Effector CD8-positive, alpha-beta T cell (primary cell): ENCODE results near the gene MED1.
"Not testable (repeated sequence)": the region's sequence is repeated elsewhere in the genome, so short reads cannot be mapped to it uniquely, and the experiment has no call there.

Experiments used
- DNase-seq: peaks from one replicate; lab custom pipeline; 2025; lab: John Stamatoyannopoulos, UW

MED1 gene

DNA sequence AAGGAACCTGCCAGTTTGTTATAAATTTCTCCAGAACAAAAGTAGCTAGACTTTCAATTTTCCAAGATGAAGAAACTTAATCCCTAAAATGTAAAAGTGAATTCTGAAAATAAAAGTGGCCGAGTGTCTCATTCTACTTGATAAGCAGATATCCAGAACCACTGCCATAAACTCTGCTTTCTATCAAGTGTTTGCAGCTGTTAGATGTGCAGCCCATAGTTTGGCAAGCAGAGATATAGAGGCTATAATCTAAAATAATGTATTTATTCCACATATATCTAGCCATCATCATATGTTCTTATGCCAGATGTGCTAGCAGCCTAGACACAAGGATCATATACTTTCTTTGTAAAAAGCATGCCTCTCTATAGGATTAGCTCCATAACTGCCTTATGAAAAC is 34.9 kb downstream of the MED1 start:
- DNase-seq, result no peak

- DNase-seq, result no peak
These were observed 40.8 kb downstream of the MED1 start for GRCh38 chr17:39410279-39410678.

GRCh38 chr17:39408360-39408759 is 42.7 kb downstream of the MED1 start:
- DNase-seq, result no peak

GRCh38 chr17:39406951-39407350 is 44.1 kb downstream of the MED1 start:
- no peak for DNase-seq

- no peak for DNase-seq
These were observed 45.6 kb downstream of the MED1 start for GRCh38 chr17:39405436-39405835.

DNA sequence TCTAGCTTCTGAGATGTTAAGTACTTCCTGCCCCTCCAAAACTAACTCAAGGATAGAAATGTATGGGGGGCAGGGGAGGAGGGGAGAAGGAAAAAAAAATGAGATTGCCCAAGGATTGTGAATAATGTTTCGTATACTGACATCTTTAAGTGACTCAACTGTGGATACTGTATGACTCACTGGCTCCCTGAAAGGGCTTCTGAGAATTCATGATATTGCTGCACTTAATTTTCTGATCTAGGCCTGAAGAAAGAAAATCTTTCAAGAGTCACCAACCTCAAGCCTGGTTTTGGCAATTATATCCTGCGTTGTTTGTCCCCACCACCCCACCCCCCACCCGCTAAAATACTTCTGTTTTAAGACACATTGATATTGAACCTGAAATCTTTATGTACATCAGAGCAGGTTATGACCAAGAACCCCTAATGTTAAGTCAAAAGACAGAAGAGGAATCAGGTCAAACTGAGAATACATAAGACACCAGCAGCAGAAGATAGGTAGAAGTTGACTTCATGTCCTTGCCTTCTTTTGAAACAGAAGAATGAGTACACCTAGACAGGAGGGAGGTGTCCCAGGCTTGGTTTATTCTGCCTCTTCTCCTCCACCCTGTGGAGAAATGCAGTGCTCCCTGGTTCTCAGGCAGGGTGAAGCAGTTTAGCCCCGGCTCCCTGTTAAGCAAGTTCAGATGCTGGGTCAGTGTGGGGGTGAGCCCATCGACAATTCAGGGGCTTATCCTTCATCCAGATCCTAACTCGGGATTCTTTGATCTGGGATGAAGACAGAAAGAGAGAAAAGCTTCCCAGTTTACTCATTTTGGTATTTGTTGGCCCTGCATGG is 46.3 kb downstream of the MED1 start:
- DNase-seq, result no peak

DNA sequence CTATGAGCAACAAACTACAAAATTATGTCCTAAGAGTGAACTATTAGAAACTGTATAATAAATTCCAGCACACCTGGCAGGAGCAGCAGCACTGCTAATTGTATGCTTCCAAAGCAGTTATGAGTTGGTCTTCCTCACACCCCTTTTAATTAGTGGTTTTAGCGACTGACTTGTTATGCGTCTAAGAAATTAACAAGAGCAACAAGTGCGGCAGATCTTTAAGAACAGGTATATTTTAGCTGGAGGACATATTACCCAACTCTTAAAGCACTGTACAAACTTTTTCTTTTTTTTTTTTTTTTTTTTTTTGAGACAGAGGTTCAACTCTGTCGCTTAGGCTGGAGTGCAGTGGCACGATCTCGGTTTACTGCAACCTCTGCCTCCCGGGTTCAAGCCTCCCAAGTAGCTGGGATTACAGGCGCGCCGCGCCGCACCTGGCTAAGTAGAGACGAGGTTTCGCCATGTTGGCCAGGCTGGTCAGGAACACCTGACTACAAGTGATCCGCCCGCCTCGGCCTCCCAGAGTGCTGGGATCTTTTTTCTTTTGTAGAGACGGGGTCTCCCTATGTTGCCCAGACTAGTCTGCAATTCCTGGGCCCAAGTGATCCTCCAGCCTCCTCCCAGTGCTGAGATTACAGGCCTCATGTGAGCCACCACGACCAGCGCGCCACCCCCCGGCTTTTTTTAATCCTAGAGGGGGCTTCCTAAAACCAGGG is 48.0 kb downstream of the MED1 start:
- DNase-seq, result no peak

GRCh38 chr17:39402244-39402889 is 48.7 kb downstream of the MED1 start:
- peak; percentile 78 for DNase-seq

GRCh38 chr17:39401412-39402243 is 49.4 kb downstream of the MED1 start, which contains the start of gene FBXL20:
Gene FBXL20, minus strand, starts transcription at chr17:39401626. Its CDS starts 224 bp downstream, at chr17:39401402.
- peak; percentile 88 for DNase-seq

DNA sequence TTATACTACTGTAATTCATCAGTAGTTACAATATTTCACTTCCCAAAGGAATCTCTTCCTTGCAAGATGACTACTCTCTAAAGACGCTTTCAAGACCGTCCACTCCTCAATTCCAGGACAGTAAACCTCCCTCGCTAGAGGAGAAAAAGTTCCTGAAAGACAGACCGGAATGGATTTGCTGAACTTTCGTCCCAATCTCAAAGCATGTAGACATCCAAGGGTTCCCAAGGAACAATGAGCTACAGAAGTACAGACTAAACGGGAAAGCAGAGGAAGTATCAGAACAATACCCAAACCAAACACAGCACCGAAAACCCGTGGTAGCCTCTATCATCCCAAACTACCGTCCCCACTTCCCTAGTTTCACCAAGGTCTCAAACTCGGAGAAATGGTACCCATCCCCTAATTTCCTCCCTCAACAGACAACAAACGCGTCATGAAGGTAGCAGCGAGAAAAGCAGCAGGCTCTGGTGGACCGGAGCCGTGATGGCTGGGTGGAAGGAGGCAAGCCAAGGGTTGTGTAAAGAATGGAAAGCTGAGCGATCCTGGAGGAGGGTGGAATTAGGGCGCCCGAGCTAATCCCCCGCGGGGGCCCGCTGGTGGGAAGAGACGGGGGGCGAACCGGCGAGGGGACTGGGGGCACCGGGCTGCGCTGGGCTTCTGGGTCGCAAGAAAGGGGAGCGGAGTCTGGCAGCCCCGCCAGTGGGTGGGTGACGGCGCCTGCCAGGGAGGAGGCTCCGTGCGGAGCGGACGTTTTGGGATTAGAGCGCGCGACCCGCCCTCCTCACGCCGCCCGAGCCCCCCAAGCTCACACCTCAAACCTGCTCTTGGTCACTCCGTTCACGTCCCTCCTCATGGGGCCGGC is 50.3 kb downstream of the MED1 start:
- no peak for DNase-seq

- no peak for DNase-seq
These were observed 51.3 kb downstream of the MED1 start for GRCh38 chr17:39399791-39400190.

GRCh38 chr17:39393736-39394135 is 57.3 kb downstream of the MED1 start:
- no peak for DNase-seq

DNA sequence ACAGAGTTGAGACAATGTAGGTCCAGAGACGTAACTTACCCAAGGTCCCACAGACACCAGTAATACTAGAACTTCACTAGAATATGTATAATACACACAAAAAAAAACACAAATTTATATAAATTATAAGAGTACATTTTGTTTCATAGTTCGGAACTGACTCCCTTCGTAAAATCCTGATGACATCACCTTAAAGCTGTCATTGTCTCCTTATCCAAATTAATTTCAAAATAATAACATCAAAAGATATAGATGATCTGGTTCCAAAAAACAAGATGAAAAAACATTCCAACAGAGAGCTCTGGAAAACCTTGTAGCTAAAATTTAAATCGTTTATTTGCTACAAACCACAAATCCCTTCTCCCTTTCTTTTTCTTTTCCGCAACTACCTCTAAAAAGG is 59.6 kb downstream of the MED1 start:
- DNase-seq, result no peak

DNA sequence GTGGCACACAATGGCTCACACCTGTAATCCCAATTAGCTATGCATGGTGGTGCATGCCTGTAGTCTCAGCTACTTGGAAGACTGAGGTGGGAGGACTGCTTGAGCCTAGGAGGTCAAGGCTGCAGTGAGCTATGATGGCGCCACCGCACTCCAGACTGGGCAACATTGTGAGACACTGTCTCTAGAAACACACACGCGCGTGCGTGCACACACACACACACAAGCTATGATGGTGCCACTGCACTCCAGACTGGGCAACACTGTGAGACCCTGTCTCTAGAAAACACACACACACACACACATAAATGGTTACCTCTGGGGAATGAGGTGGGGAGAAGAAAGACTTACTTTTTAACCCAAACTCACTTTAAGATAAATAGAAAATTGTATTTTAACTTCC is 66.0 kb downstream of the MED1 start:
- no peak for DNase-seq

DNA sequence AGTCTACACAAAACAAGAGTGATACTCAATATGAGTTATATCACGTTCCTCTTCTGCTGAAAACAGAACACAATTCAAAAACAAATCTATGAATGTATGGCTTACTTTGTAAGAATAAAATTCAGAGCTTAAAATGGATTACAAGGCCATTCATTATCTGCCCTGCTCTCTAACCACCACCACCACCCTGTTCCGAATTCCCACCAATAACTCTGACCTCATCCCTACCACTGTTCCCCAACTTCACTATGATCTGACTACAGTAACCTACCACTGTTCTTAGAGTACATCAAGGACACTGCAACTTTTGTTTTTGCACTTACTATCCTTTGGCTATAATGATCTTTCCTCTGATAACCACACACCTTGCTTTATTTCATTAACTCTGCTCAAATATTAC is 70.9 kb downstream of the MED1 start:
- no peak for DNase-seq

GRCh38 chr17:39376434-39376833 is 74.6 kb downstream of the MED1 start:
- no peak for DNase-seq

DNA sequence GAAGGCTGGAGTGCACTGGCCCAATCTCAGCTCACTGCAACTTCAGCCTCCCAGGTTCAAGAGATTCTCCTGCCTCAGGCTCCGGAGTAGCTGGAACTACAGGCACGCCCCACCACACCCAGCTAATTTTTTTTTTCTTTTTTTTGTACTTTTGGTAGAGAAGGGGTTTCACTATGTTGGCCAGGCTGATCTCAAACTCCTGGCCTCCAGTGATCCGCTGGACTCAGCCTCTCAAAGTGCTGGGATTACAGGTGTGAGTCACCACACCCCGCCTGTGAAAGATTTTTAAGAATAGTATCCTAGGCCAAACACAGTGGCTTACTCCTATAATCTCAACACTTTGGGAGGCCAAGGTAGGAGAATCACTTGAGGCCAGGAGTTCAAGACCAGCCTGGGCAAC is 83.3 kb downstream of the MED1 start:
- DNase-seq, result not testable (repeated sequence)

GRCh38 chr17:39365872-39366271 is 85.2 kb downstream of the MED1 start:
- DNase-seq, result no peak

GRCh38 chr17:39365242-39365641 is 85.8 kb downstream of the MED1 start:
- no peak for DNase-seq

- DNase-seq, result no peak
These were observed 86.6 kb downstream of the MED1 start for GRCh38 chr17:39364236-39365025.
